Gastroesophageal sphincter (tissue), 3 donors: ENCODE measurements around the gene ATP8B3.

ENCODE experiments used
- CTCF ChIP-seq, 4 experiments: fragments of 200-600 bp in 2 of 4; fragments of 450-650 bp in 2 of 4; sonication (generic) in 1 of 4; IDR thresholded peaks; one replicate each; pipeline ENCODE4 v1.5.1; 2017 to 2019; ENCODE audit warnings: antibody characterized with exemption in 4 of 4, mild to moderate bottlenecking in 2 of 4, moderate library complexity in 2 of 4
- EP300 ChIP-seq: sonication (generic); formaldehyde crosslinking; IDR thresholded peaks from one replicate; pipeline ENCODE4 v1.6.1; 2017; ENCODE audit warnings: antibody characterized with exemption, mild to moderate bottlenecking
- POLR2A ChIP-seq, 2 donors: fragments of 450-650 bp; IDR thresholded peaks; one replicate each; pipeline ENCODE4 v1.6.1; 2017; ENCODE audit warnings: antibody characterized with exemption in 2 of 2, mild to moderate bottlenecking in 2 of 2, moderate library complexity in 1 of 2
- POLR2AphosphoS5 ChIP-seq: sonication (generic); formaldehyde crosslinking; IDR thresholded peaks from one replicate; pipeline ENCODE4 v1.6.1; 2017; ENCODE audit warnings: antibody characterized with exemption

GRCh38 chr19:1812426-1813191, 533 bp upstream of the ATP8B3 start:
- TF ChIP-seq CTCF (IDR thresholded peaks at IDR 0.05) = peak in 3 of 4 experiments; percentile 46 to 68 (median 52)
- peak; percentile 15 for TF ChIP-seq POLR2AphosphoS5
- TF ChIP-seq POLR2A (IDR thresholded peaks at IDR 0.05) = no peak
- no peak for TF ChIP-seq EP300
